Vagina (tissue), 2 donors: ENCODE results near the gene IMMT.

Source experiments
- CTCF ChIP-seq, 3 experiments: fragments of 450-650 bp in 2 of 3; fragments of 200-600 bp in 1 of 3; sonication (generic) in 1 of 3; IDR thresholded peaks; one replicate each; pipeline ENCODE4 v1.5.1; 2017 to 2019; ENCODE audit warnings: antibody characterized with exemption in 3 of 3, mild to moderate bottlenecking in 2 of 3, moderate library complexity in 2 of 3
- POLR2A ChIP-seq, 2 donors: fragments of 450-650 bp; IDR thresholded peaks; one replicate each; pipeline ENCODE4 v1.6.1; 2017; ENCODE audit warnings: antibody characterized with exemption in 2 of 2, mild to moderate bottlenecking in 2 of 2, moderate library complexity in 2 of 2
- POLR2AphosphoS5 ChIP-seq, 2 donors: sonication (generic); formaldehyde crosslinking; IDR thresholded peaks; one replicate each; pipeline ENCODE4 v1.9.0; 2017; ENCODE audit warnings: antibody characterized with exemption in 2 of 2, mild to moderate bottlenecking in 2 of 2, low read depth in 1 of 2; ENCODE audit not compliant: insufficient read depth in 1 of 2

- TF ChIP-seq CTCF (IDR thresholded peaks at IDR 0.05) (no peak), POLR2A (IDR thresholded peaks at IDR 0.05) (no peak), POLR2AphosphoS5 (IDR thresholded peaks at IDR 0.05; ENCODE audit: insufficient read depth in 1 of 2, low read depth in 1 of 2) (no peak)
Observed at GRCh38 chr2:86243272-86243671, 48.0 kb upstream of the IMMT start.
